ENCODE measurements around the gene MAP3K21. TPM values are rescaled to one million over a fixed set of nuclear protein-coding genes. Genes with fewer than 3 reads are reported as not detected.

MAP3K21 gene
- total RNA-seq, 4 donors from 2014 or later: 0.34 to 0.66 (median 0.43) TPM

DNA sequence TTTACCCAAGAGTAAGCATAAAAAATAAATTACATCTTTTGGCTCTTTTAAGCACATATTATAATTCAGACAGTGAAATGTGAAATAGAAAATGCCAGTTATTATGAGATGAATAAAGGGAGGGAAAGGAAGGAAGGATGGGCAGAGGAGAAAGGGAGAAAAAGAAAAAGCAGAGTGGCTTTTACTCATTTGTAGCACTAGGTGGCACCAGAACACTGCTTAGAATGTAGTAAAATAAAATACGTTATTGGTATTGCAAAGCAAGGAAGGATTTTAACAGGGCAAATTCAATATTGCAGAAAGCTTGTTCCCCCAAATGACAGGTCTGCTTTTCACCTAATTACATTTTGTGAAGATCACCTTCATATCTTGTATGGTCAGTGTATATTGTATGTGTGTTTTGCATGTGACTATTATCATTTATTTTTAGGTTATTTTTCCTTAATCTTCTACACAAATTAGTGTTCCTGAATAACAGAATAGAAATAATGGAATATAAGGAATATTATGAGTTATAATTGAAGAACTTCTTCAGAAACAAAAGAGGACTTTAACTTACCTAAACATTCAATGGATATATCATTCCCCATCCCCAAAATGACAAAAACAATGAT, 22.9 kb upstream of the MAP3K21 start:
- Histone ChIP-seq H3K36me3 (no peaks in the 10 kb centered on the region), H3K27ac (replicated peaks in 1 of 4) (no peak overlapping the region), H3K4me1 (no peaks in the 10 kb centered on the region), H3K27me3 (no peaks in the 10 kb centered on the region), H3K9me3 (peaks cover 0 to 7% (median 2%) of the 10 kb centered on the region in 4 donors), H3K4me3 (no peak overlapping the region)
- WGBS: 0% methylated on average over 1 of the region's 1 CpG
- TF ChIP-seq POLR2A (IDR thresholded peaks at IDR 0.05; ENCODE audit: low read depth) (no peak), POLR2AphosphoS5 (IDR thresholded peaks at IDR 0.05) (no peak), EP300 (IDR thresholded peaks at IDR 0.05) (no peak), CTCF (IDR thresholded peaks at IDR 0.05) (peak; percentile 59 to 75 (median 64))
- intact Hi-C loops (cut with DNase I): loop anchor here (10.0 kb wide), 1 partner anchor 490 kb away; no protein-coding TSS in a partner anchor
- no peak for DNase-seq (ENCODE audit: extremely low spot score)

GRCh38 chr1:233313434-233314155, 13.9 kb upstream of the MAP3K21 start:
- Histone ChIP-seq H3K36me3 (no peaks in the 10 kb centered on the region), H3K27me3 (no peaks in the 10 kb centered on the region), H3K4me1 (no peaks in the 10 kb centered on the region), H3K27ac (replicated peaks in 1 of 4) (no peak overlapping the region), H3K9me3 (no peaks in the 10 kb centered on the region), H3K4me3 (no peak overlapping the region)
- WGBS: 78% methylated on average over 4 of the region's 4 CpGs
- intact Hi-C loops (cut with DNase I): no loop called here
- TF ChIP-seq CTCF (IDR thresholded peaks at IDR 0.05): no peak
- no peak for TF ChIP-seq POLR2A (IDR thresholded peaks at IDR 0.05; ENCODE audit: low read depth)
- TF ChIP-seq EP300 (IDR thresholded peaks at IDR 0.05): no peak
- no peak for TF ChIP-seq POLR2AphosphoS5 (IDR thresholded peaks at IDR 0.05)
- DNase-seq (ENCODE audit: extremely low spot score): no peak

DNA sequence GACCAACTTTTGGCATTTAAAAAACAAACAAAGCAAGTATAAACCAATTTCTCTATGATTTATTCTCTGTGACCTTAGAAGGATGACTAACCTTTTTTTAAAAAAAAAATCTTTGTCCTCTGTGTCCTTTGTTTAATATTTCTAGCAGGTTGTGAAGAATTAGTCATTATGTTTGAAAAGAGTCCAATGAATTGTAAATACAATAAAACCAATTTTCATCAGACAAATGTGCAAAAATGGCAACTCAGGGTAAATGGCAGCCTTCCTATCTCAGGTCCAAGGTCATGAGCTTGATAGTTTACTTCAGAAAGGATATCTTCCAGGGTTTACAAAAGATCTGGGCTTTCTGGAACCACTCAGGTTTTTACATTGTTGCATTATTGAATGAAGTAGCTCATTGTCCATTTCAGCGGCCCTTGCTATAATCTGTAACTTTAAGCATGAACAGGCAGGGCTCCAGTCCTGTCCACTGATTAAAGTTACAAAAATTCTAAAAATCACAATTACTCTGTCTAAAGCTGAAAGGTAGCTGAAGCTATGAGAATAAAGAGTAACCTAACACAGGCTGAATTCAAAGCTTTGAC, 11.7 kb upstream of the MAP3K21 start:
- WGBS: 83% methylated on average over 1 of the region's 1 CpG
- Histone ChIP-seq H3K36me3 (no peaks in the 10 kb centered on the region), H3K27ac (replicated peaks in 1 of 4) (no peak overlapping the region), H3K27me3 (no peaks in the 10 kb centered on the region), H3K9me3 (no peaks in the 10 kb centered on the region), H3K4me1 (no peaks in the 10 kb centered on the region), H3K4me3 (no peak overlapping the region)
- no peak for DNase-seq (ENCODE audit: extremely low spot score)
- intact Hi-C loops (cut with DNase I): no loop called here
- TF ChIP-seq EP300 (IDR thresholded peaks at IDR 0.05) (no peak), POLR2A (IDR thresholded peaks at IDR 0.05; ENCODE audit: low read depth) (no peak), POLR2AphosphoS5 (IDR thresholded peaks at IDR 0.05) (no peak), CTCF (IDR thresholded peaks at IDR 0.05) (no peak)

DNA sequence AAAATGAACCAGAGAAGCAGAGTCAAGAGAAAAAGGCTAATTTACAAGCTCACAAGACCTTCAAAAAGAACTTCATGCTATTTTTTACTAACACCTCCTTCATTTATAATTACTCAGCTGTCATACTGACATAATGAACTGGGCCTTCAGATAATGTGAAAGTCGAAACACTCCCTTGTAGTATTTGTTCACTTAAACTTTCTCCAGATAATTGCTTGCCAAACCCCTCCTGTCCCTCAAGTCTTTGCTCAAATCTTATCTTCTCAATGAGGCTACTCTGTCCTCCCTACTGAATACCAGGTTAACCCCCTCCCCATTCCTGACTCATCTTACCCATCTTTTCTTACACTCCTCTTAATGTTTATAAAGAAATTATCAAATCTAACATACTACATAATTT, 11.1 kb upstream of the MAP3K21 start:
- WGBS: 84% methylated on average over 1 of the region's 1 CpG
- no peak overlapping the region for H3K4me3 ChIP-seq
- no peaks in the 10 kb centered on the region for H3K27me3 ChIP-seq
- DNase-seq (ENCODE audit: extremely low spot score): no peak
- H3K9me3 ChIP-seq: no peaks in the 10 kb centered on the region
- intact Hi-C loops (cut with DNase I): no loop called here
- no peak overlapping the region for H3K27ac ChIP-seq (replicated peaks in 1 of 4)
- no peaks in the 10 kb centered on the region for H3K36me3 ChIP-seq
- no peaks in the 10 kb centered on the region for H3K4me1 ChIP-seq
- TF ChIP-seq POLR2AphosphoS5 (IDR thresholded peaks at IDR 0.05) (no peak), POLR2A (IDR thresholded peaks at IDR 0.05; ENCODE audit: low read depth) (no peak)

DNA sequence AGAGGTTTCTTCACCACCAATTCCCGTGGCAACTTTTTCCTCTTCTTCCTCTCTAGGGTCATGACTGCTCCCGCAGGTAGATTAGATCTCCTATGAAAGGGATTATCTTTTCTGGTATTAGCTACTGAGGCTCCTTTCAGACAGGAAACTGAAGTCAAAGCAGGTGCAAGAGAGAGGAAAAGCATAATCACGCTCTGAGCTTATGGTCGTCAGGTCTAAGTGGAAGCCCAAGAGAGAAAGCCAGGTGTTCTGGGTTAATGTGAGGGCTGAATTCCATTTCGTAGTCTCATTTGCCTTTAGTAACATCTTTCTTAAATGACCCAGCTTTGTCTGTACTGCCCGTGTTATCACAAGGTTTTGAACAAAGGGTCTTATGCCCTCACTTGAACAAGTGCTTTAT, 8.3 kb upstream of the MAP3K21 start:
- TF ChIP-seq POLR2AphosphoS5 (IDR thresholded peaks at IDR 0.05) (no peak), POLR2A (IDR thresholded peaks at IDR 0.05; ENCODE audit: low read depth) (no peak), EP300 (IDR thresholded peaks at IDR 0.05) (no peak), CTCF (IDR thresholded peaks at IDR 0.05) (no peak)
- WGBS: 74% methylated on average over 6 of the region's 6 CpGs
- Histone ChIP-seq H3K9me3 (no peaks in the 10 kb centered on the region), H3K27me3 (no peaks in the 10 kb centered on the region), H3K4me1 (no peaks in the 10 kb centered on the region), H3K4me3 (no peak overlapping the region), H3K27ac (replicated peaks in 1 of 4) (no peak overlapping the region), H3K36me3 (no peaks in the 10 kb centered on the region)
- DNase-seq (ENCODE audit: extremely low spot score): no peak
- intact Hi-C loops (cut with DNase I): no loop called here
